GM18867 (cell line): ENCODE data around the gene NIP7.
"Not testable (repeated sequence)": the region's sequence is repeated elsewhere in the genome, so short reads cannot be mapped to it uniquely, and the experiment has no call there.

ENCODE experiments used
- ATAC-seq: cut with Tn5 transposase; IDR thresholded peaks from one replicate; pipeline ENCODE4 v1.9.1; 2021; ENCODE audit warnings: mild to moderate bottlenecking, moderate library complexity; ENCODE audit not compliant: unreplicated experiment

The NIP7 gene

GRCh38 chr16:69339289-69340094 is at the start of gene NIP7, which contains the start of gene COG8:
Gene NIP7, plus strand, starts transcription at chr16:69339772. Its CDS starts 58 bp downstream, at chr16:69339830.
Gene COG8, minus strand, starts transcription at chr16:69339564. Its CDS starts 12 bp downstream, at chr16:69339552.
- peak; percentile 89 for ATAC-seq

DNA sequence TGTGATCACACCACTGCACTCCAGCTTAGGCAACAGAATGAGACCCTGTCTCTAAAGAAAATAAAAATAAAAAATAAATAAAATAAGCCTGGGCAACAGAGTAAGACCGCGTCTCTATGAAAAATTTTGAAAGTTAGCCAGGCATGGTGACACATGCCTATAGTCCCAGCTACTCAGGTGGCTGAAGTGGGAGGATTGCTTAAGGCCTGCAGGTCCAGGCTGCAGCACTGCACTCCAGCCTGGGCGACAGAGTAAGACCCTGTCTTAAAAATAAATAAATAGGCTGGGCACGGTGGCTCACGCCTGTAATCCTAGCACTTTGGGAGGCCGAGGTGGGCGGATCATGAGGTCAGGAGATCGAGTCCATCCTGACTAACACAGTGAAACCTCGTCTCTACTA is 47.9 kb upstream of the NIP7 start:
- ATAC-seq = not testable (repeated sequence)

- ATAC-seq = no peak
These were observed 46.2 kb upstream of the NIP7 start for GRCh38 chr16:69293401-69293800.

DNA sequence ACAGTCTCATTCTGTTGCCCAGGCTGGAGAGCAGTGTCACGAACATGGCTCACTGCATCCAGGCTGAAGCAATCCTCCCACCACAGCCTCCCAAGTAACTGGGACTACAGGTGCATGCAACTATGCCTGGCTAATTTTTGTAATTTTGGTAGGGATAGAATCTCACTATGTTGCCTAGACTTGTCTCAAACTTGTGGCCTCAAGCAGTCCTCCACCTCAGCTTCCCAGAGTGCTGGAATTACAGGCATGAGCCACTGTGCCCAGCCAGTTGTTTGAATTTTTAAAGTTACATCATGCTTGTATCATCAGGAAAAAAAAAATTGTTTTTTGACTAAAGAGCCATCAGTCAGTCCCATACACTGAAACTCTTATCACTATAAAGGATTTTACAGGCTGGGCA is 45.5 kb upstream of the NIP7 start:
- ATAC-seq = no peak

- not testable (repeated sequence) for ATAC-seq
These were observed 42.8 kb upstream of the NIP7 start for GRCh38 chr16:69296771-69297170.

- no peak for ATAC-seq
These were observed 41.3 kb upstream of the NIP7 start for GRCh38 chr16:69298261-69298660.

GRCh38 chr16:69301187-69301586 is 38.4 kb upstream of the NIP7 start:
- ATAC-seq = no peak

DNA sequence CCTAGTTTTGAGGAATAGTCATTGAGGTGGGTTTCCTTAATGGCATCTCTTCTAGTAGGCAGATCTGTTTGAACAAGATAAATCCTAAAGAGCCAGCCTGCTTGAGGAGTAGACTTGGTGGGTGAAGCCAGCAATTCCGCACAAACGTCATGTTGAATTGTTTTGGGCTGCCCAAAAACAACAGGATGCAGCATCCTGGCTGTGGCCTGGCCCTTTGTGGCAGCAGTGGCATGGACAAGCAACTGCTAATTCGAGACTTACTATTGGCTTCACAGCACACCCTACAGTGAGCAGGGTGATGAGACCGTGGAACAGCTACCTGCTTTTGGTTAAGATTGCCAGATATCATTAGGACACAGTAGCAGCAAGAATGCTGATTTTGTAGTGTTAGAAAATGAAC is 37.7 kb upstream of the NIP7 start:
- no peak for ATAC-seq

- ATAC-seq = no peak
These were observed 37.3 kb upstream of the NIP7 start for GRCh38 chr16:69302301-69302700.

- ATAC-seq = no peak
These were observed 33.5 kb upstream of the NIP7 start for GRCh38 chr16:69306031-69306430.

DNA sequence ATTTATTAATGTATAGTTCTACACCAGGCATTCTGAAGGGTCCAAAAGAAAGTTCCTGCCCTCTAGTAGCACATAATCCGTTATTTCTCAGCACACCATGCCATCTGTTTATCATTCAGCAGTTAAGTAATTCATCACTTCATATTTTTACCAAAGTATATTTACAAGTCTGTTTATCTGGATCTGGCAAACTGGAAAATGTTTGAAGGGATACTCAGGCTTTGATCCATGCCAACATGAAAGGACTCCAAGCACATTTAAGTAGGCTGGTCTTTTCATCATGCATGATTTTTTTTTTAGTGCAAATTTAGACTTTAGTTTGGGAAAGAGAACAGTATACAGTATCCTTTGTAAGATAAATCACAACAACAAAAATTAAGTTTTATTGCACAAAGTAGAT is 32.5 kb upstream of the NIP7 start:
- no peak for ATAC-seq

- no peak for ATAC-seq
These were observed 31.7 kb upstream of the NIP7 start for GRCh38 chr16:69307856-69308255.

GRCh38 chr16:69309316-69309715 is 30.3 kb upstream of the NIP7 start:
- no peak for ATAC-seq

- peak; percentile 90 for ATAC-seq
These were observed 28.7 kb upstream of the NIP7 start, which contains the start of gene VPS4A for GRCh38 chr16:69310653-69311532. Gene VPS4A, plus strand, starts transcription at chr16:69311350. Its CDS starts 162 bp downstream, at chr16:69311512.

DNA sequence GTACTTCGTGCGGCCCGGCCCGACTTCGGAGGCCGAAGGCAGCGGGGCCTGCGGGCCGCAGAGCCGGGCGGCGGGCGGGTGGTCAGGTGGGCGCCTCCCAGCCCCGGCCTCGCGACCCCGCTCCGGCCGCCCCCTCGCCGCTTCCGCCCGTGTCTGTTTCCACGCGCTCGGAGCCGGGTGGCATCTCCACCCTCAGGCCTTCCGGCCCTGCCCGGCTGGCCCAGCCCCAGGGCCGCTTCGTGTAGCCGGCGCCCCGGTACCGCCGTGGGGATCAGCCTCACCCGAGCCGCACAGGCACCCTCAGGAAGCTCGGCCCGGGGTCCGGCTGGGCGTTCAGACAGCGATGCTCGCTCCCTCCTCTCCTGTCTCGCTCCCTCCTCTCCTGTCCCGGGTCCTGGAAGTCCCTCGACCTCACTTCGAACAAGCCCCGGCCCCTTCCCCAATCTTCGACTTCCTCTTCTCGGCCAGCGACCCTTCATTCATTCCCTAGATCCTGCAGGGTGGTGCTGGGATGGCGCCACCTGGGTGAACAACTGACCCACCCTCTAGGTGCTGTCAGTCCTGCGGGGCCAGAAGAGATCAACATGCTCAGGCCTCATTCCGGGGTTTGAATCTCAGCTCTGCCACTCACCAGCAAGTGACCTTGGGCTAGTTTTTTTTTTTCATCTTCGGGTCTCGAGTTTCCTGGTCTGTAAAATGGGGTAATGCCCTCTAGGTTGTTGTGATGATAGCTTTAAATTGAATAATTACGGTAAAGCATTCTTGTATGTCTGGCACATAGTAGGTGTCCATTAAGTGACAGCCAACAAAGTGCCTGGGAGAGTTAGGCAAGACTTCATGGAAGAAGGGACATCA is 27.8 kb upstream of the NIP7 start:
- ATAC-seq = peak; percentile 47

- ATAC-seq = no peak
These were observed 26.1 kb upstream of the NIP7 start for GRCh38 chr16:69313469-69313868.

GRCh38 chr16:69314534-69314933 is 25.0 kb upstream of the NIP7 start:
- ATAC-seq = no peak

DNA sequence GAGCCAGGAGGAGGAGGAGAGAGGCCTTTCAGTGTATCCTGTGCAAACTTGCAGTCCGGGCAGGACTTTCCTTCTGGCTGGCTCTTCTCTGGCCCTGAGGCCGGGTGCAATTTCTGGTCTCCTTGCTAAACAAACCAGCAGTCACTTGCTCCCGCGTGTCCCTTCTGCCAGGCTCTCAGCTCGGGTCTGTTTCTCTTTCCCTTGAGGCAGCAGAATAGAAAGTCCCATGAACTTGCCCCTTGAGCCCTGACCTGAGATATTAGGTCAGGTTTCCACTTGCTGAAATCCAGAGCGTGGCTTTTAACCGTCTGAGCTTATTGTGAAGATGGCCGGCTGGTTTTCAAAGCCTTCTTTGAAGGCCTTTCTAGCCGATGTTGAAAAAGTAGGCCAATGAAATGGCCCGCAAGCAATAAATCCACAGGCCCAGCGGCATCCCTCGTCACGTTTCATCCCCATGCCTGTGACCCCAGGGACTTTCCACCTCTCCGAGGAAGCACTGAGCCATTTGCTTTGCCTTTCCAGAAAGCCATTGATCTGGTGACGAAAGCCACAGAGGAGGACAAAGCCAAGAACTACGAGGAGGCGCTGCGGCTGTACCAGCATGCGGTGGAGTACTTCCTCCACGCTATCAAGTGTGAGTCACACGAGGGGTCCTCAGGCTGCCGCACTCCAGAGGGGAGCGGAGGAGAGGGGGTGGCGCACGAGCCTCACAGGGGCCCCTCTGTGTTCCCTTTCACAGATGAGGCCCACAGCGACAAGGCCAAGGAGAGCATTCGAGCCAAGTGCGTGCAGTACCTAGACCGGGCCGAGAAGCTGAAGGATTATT is 23.9 kb upstream of the NIP7 start:
- no peak for ATAC-seq

GRCh38 chr16:69316595-69317034 is 23.0 kb upstream of the NIP7 start:
- ATAC-seq = no peak
